HUDEP-2 (cell line): Measurements from ENCODE around the gene MAGI1.

Experiments used
- DNase-seq, 76 experiments: peaks; one replicate each; lab custom pipeline; 2025; ENCODE audit not compliant: unreplicated experiment in 76 of 76; lab: John Stamatoyannopoulos, UW

The MAGI1 gene

GRCh38 chr3:65322910-65323309 lies 715.8 kb downstream of the MAGI1 start:
- DNase-seq, result no peak

GRCh38 chr3:65318231-65318630 lies 720.5 kb downstream of the MAGI1 start:
- no peak for DNase-seq

GRCh38 chr3:65314916-65315315 lies 723.8 kb downstream of the MAGI1 start:
- no peak for DNase-seq

- no peak for DNase-seq
These were observed 724.4 kb downstream of the MAGI1 start for GRCh38 chr3:65314269-65314668.

GRCh38 chr3:65313666-65314065 lies 725.1 kb downstream of the MAGI1 start:
- DNase-seq, result no peak

GRCh38 chr3:65305836-65306235 lies 732.9 kb downstream of the MAGI1 start:
- no peak for DNase-seq
